ENCODE results near the gene CLUH. TPM values are rescaled to one million over a fixed set of nuclear protein-coding genes. Genes with fewer than 3 reads are reported as not detected.

CLUH gene
- total RNA-seq, 4 donors from 2014 or later: 45.4 to 118 (median 56.1) TPM

DNA sequence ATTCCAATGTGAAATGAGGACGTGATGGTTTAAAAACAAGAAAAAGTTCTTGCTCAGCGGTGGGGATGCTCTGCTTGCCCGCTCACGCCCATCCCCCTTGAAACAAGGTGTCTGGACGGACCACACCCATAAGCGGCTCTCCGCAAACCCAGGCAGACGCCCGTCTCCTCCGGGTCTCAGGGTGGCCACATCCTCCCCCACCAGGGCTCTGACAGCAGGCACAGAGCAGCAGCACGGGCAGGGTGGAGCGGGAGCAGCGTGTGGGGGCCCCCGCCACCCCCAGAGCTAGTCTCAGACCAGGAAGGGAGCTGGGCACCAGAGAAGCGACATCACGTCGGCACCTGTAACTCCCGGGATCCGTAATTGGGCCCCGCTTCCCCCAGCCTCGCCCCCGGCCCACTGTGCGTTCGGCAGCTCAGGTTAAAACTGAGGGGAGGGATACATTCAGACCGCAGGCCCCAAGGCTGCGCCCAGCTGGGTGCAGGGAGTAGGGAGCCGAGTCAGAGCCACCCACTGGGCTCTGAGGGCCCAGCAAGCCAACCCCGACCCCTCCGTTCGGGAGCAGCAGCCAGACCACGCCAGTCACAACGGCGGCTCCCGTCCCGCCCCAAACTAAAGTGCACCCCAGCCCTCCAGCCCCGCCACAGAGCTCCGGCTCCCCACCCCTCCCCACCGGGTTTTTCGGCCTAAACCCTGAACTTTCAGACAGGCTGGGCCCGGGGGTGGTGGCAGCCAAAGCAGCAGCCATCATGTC lies 22.0 kb downstream of the CLUH start:
- 62 to 68% methylated on average over 13 to 37 of the region's 40 CpGs for WGBS, 2 donors
- H3K9me3 ChIP-seq: no peaks in the 10 kb centered on the region
- H3K4me3 ChIP-seq: no peak overlapping the region
- TF ChIP-seq EP300 (IDR thresholded peaks at IDR 0.05): no peak
- TF ChIP-seq POLR2A (IDR thresholded peaks at IDR 0.05): no peak
- TF ChIP-seq, protein P1, sequence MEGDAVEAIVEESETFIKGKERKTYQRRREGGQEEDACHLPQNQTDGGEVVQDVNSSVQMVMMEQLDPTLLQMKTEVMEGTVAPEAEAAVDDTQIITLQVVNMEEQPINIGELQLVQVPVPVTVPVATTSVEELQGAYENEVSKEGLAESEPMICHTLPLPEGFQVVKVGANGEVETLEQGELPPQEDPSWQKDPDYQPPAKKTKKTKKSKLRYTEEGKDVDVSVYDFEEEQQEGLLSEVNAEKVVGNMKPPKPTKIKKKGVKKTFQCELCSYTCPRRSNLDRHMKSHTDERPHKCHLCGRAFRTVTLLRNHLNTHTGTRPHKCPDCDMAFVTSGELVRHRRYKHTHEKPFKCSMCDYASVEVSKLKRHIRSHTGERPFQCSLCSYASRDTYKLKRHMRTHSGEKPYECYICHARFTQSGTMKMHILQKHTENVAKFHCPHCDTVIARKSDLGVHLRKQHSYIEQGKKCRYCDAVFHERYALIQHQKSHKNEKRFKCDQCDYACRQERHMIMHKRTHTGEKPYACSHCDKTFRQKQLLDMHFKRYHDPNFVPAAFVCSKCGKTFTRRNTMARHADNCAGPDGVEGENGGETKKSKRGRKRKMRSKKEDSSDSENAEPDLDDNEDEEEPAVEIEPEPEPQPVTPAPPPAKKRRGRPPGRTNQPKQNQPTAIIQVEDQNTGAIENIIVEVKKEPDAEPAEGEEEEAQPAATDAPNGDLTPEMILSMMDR (IDR thresholded peaks at IDR 0.05): no peak
- H3K27me3 ChIP-seq: no peaks in the 10 kb centered on the region
- no peak for DNase-seq (ENCODE audit: low spot score in 2 of 2)
- H3K27ac ChIP-seq: no peak overlapping the region
- H3K4me1 ChIP-seq: peaks cover 0 to 37% (median 6%) of the 10 kb centered on the region in 4 donors
- H3K36me3 ChIP-seq: peaks cover 0 to 63% (median 22%) of the 10 kb centered on the region in 3 donors

GRCh38 chr17:2688351-2689342 lies 22.9 kb downstream of the CLUH start:
- Histone ChIP-seq H3K36me3 (peaks cover 0 to 63% (median 13%) of the 10 kb centered on the region in 3 donors), H3K27me3 (no peaks in the 10 kb centered on the region), H3K4me3 (no peak overlapping the region), H3K4me1 (peaks cover 0 to 37% (median 6%) of the 10 kb centered on the region in 4 donors), H3K27ac (peak overlapping the region in 1 of 4 donors; percentile 20), H3K9me3 (no peaks in the 10 kb centered on the region)
- TF ChIP-seq POLR2A (IDR thresholded peaks at IDR 0.05) (no peak), EP300 (IDR thresholded peaks at IDR 0.05) (no peak)
- TF ChIP-seq, protein P1 (IDR thresholded peaks at IDR 0.05): no peak
- WGBS, 2 donors: 62 to 67% methylated on average over 26 to 27 of the region's 27 CpGs
- DNase-seq (ENCODE audit: low spot score in 2 of 2): no peak

DNA sequence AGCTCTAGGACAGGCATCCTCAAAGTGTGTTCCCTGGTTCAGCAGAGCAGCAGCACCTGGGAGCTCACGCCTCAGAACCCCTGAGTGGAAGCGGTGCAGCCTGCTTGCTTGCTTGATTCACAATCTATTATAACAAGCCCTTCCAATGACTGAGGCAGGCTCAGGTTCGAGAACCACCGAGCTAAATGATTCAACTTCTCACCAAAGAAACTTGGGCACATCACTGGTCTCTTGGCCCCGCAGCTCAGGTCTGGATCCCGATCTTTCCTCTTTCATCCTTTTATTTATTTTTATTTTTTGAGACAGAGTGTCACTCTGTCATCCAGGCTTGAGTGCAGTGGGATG lies 24.5 kb downstream of the CLUH start:
- DNase-seq (ENCODE audit: low spot score in 2 of 2): no peak
- Histone ChIP-seq H3K9me3 (no peaks in the 10 kb centered on the region), H3K27me3 (no peaks in the 10 kb centered on the region), H3K27ac (peak overlapping the region in 2 of 4 donors; percentile 14 to 25), H3K4me3 (no peak overlapping the region), H3K4me1 (peaks cover 0 to 37% (median 6%) of the 10 kb centered on the region in 4 donors), H3K36me3 (peaks cover 0 to 59% (median 13%) of the 10 kb centered on the region in 3 donors)
- TF ChIP-seq, protein P1 (IDR thresholded peaks at IDR 0.05): no peak
- TF ChIP-seq EP300 (IDR thresholded peaks at IDR 0.05): no peak
- WGBS, 2 donors: 76 to 81% methylated on average over 6 of the region's 6 CpGs

GRCh38 chr17:2685696-2686095 lies 25.9 kb downstream of the CLUH start:
- WGBS, 2 donors: 82 to 84% methylated on average over 14 to 15 of the region's 15 CpGs
- Histone ChIP-seq H3K27ac (no peak overlapping the region), H3K9me3 (no peaks in the 10 kb centered on the region), H3K4me1 (peaks cover 0 to 37% (median 6%) of the 10 kb centered on the region in 4 donors), H3K4me3 (no peak overlapping the region), H3K27me3 (no peaks in the 10 kb centered on the region), H3K36me3 (peaks cover 3 to 59% (median 17%) of the 10 kb centered on the region in 3 donors)
- DNase-seq (ENCODE audit: low spot score in 2 of 2): no peak
- TF ChIP-seq POLR2A (IDR thresholded peaks at IDR 0.05): no peak
- TF ChIP-seq, protein P1 (IDR thresholded peaks at IDR 0.05): no peak
- no peak for TF ChIP-seq EP300 (IDR thresholded peaks at IDR 0.05)
